Activated CD4-positive, alpha-beta T cell treated with anti-CD3 and anti-CD28 coated beads for 24 hours (primary cell): Measurements from ENCODE around the gene CDC42EP4.
"Not testable (repeated sequence)": the region's sequence is repeated elsewhere in the genome, so short reads cannot be mapped to it uniquely, and the experiment has no call there.

ENCODE experiments used
- DNase-seq, 2 donors: peaks; one replicate each; pipeline ENCODE4 v3.0.0-alpha.2; 2020; ENCODE audit warnings: low read depth in 2 of 2

Gene CDC42EP4

GRCh38 chr17:73319766-73320165, 8.0 kb upstream of the CDC42EP4 start:
- no peak for DNase-seq

- no peak for DNase-seq
Measured at GRCh38 chr17:73318836-73319235, 7.0 kb upstream of the CDC42EP4 start.

GRCh38 chr17:73318427-73318813, 6.6 kb upstream of the CDC42EP4 start:
- DNase-seq, result no peak

- DNase-seq, result no peak
Measured at GRCh38 chr17:73317513-73318426, 6.0 kb upstream of the CDC42EP4 start.

- DNase-seq, result no peak
Measured at GRCh38 chr17:73316919-73317505, 5.2 kb upstream of the CDC42EP4 start.

GRCh38 chr17:73315471-73315870, 3.7 kb upstream of the CDC42EP4 start:
- no peak for DNase-seq

DNA sequence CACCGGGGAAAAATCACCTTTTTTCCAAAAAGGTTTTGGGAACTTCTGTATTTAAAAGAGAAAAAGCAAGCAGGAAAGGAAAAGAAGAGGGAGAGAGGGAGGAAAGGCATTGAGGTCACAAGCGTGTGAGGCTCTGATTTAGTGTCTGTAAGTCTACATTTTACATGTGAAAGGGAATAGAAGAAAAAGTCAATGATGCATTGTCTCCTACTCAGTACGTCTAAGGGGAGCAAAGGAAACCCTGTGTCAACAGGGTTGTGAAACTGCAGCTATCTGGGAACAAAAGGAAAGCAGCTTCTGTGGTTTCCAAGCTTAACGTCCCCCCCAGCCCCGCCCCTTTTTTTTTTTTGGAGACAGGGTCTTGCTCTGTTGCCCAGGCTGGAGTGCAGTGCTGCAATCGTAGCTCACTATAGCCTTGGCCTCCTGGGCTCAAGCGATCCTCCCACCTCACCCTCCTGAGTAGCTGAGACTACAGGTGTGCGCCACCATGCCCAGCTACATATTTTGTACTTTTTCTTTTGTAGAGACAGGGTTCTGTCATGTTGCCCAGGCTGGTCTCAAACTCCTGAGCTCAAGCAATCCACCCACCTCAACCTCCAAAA, 1.8 kb upstream of the CDC42EP4 start:
- DNase-seq, result no peak

- DNase-seq, result not testable (repeated sequence)
Measured at GRCh38 chr17:73312887-73313286, 1.1 kb upstream of the CDC42EP4 start.

DNA sequence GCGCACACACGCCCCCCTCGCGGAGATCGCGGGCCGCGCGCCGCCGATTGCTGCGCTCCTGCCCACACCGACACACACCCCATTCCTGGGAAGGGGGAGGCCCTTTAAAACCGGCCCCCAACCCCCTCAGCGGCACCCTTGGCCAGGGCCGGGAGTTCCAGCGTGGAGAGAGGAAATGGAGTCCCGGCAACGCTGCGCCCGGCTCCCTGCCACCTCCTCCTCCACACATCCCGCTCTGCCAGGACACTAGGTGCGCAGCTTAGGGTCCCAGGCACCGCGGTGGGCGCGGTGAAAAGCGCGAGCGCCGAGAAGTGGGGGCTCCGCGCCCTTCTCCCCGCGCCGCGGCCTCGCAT, 397 bp downstream of the CDC42EP4 start:
- DNase-seq, result peak; percentile 1 to 9

DNA sequence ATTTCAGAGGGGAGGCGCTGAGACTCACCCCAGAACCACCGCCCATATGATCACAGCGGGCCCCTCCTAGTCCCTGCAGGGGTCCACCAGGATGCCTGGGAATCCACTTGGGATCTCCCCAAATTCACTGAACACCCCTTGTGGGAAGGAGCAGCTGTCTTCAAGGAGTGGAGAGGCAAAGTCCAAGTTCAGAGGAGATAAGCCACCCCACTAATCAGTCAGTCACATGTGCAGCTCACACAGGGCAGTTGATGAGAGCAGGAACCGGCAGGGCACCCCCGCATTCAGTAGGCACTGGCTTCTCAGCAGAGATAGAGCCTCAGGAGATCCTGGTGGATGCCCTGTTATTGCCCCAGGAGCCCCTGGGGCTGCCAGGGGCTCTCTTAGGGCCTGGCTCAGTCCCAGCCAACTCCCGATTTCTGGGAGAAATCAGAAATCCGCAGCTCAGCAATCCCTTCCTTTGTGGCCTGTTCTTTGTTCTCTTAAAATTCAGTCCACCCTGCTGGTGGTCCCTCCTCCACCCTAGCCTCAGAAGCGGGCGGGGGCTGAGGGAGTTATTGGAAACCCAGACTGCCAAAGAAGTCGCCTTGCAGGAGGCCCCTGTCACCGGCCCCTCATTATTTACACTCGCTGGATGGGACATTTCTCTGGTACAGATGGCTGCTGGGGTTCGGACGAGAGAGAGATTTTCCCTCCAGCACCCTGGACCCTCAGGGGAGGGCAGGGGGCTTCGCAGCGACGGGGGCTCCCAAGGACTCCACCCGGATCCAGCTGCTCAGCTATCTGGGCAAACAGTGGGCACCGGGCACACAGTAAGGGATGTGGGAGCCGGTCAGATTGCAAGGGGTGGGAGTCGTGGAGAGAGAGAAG, 1.8 kb downstream of the CDC42EP4 start:
- no peak for DNase-seq

- DNase-seq, result not testable (repeated sequence)
Measured at GRCh38 chr17:73308959-73309358, 2.8 kb downstream of the CDC42EP4 start.

DNA sequence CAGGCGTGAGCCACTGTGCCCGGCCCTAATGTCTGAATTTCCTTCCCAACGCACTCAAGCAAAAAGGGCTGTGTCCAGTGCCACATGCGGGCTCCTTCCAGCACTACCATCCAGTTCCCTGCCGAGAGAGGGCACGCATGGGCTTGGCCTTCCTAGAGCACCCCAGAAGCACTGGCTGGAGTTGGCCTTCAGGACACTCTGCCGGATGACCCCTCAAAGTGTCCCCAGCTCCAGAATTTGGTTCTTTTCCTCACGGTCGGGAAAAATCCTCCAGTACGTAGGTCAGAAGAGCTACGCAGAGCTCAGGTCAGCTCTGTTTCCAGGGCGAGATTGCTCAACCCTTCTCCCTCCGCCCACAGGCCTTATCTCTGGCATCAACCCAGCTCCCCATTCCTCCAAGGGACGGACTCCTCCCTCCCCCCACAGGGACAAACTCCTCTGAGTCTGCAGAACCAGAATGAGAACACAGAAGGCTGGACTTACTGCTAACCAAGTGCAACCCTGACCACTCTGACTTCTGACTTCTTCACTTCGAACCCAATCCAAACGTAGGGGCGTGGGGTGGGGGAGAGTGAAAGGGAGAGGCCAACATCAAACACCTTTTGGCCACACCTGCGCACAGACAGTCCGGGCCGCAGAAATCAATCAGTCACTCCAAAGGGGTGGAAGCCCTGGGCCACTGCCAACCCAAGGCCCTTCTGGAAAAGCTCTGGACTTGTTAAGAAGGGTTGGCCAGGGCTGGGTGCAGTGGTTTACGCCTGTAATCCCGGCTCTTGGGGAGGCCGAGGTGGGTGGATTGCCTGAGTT, 3.6 kb downstream of the CDC42EP4 start:
- no peak for DNase-seq

DNA sequence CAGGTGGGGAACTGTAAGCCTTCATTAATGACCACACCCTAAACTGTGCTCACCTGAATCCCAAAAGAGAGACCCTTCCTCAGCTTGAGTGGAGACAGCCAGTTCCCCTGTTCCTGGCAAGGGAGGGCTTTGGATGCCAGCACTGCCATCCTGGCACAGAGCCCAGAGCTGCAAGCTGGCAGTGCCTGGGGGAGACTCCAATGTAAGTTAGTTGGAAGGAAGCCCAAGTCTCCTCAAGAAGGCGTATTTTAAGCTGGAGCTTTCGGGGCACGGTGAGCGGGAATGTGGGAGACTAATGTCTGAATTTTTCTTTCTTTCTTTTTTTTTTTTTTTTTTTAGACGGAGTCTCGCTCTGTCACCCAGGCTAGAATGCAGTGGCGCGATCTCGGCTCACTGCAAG, 4.7 kb downstream of the CDC42EP4 start:
- DNase-seq, result no peak

GRCh38 chr17:73305845-73306836, 5.7 kb downstream of the CDC42EP4 start:
- no peak for DNase-seq

- no peak for DNase-seq
Measured at GRCh38 chr17:73304971-73305812, 6.6 kb downstream of the CDC42EP4 start.

DNA sequence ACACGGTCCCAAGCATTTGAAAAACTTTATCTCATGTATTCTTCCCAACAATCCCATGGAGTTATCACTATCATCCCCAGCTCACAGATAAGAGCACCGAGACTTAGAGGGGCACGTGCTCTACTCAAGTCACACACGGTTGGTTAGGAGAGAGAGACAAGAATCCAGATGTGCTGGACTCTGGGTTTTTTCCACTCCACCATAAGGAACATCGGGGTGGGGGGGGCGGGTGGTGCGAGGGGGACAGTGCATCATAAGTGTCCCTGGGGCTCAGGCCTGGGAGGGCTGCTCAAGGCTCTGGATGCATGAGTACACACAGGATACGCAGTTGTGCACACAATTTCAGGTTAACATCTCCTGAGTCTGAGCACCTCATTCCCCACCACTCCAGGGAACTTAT, 7.4 kb downstream of the CDC42EP4 start:
- DNase-seq, result no peak

GRCh38 chr17:73302189-73302588, 9.6 kb downstream of the CDC42EP4 start:
- DNase-seq, result no peak

GRCh38 chr17:73301369-73301768, 10.4 kb downstream of the CDC42EP4 start:
- DNase-seq, result no peak

DNA sequence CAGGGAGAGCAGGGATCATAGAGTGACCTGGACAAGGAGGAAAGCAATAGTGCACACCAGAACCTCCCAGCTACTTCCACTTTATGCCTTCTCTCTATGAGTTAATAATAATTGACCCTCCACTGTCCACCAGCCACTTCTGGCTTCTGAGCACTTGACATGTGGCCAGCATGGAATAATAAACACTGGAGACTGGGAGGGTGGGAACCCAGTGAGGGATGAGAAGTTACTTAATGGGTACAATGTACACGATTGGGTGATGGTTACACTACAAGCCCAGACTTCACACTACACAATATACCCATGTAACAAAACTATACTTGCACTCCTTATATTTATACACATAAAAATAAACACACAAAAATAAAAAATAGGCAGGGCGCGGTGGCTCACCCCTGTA, 11.4 kb downstream of the CDC42EP4 start:
- DNase-seq, result no peak
